Frontal cortex (tissue), 4 donors: ENCODE results near the gene STK32B. TPM values are rescaled to one million over a fixed set of nuclear protein-coding genes. Genes with fewer than 3 reads are reported as not detected.
A peak's percentile ranks its signal among the peaks of the same experiment; 100 is the strongest.

Experiments used
- DNase-seq, 2 donors: peaks; one replicate each; pipeline ENCODE4 v3.0.0; 2012; ENCODE audit warnings: low spot score in 2 of 2
- FAIRE-seq: peaks from 2 replicates; lab custom pipeline; 2012; peaks lifted over from hg19 to GRCh38; lab: Jason Lieb, UNC
- total RNA-seq: library from RNA; depleted of rRNA; stranded (reverse); fragments of >200 nt; gene quantifications from one replicate; pipeline ENCODE4 v1.2.3, GENCODE V29; 2014
- donor health status: control.
- donor health status: control.
- donor health status: control.

Gene STK32B
- total RNA-seq, 1 donor from 2014 or later = 57.5 TPM

- FAIRE-seq (no peak), DNase-seq (no peak)
Observed at GRCh38 chr4:5471206-5471605, 419.9 kb downstream of the STK32B start.

- no peak for DNase-seq
- no peak for FAIRE-seq
Observed at GRCh38 chr4:5471691-5472090, 420.4 kb downstream of the STK32B start.

GRCh38 chr4:5472160-5472591, 420.9 kb downstream of the STK32B start:
- DNase-seq (no peak), FAIRE-seq (no peak)

GRCh38 chr4:5473125-5473524, 421.8 kb downstream of the STK32B start:
- no peak for DNase-seq
- no peak for FAIRE-seq

- FAIRE-seq (no peak), DNase-seq (no peak)
Observed at GRCh38 chr4:5474756-5475155, 423.5 kb downstream of the STK32B start.

- FAIRE-seq (no peak), DNase-seq (no peak)
Observed at GRCh38 chr4:5477613-5478012, 426.3 kb downstream of the STK32B start.

- no peak for DNase-seq
- FAIRE-seq = no peak
Observed at GRCh38 chr4:5478169-5478568, 426.9 kb downstream of the STK32B start.

GRCh38 chr4:5478697-5479096, 427.4 kb downstream of the STK32B start:
- DNase-seq (no peak), FAIRE-seq (no peak)

- FAIRE-seq (no peak), DNase-seq (no peak)
Observed at GRCh38 chr4:5479518-5480060, 428.3 kb downstream of the STK32B start.

- DNase-seq (no peak), FAIRE-seq (no peak)
Observed at GRCh38 chr4:5488413-5488812, 437.1 kb downstream of the STK32B start.

- FAIRE-seq = peak; percentile 8
Observed at GRCh38 chr4:5489260-5489659, 438.0 kb downstream of the STK32B start.

GRCh38 chr4:5497489-5497888, 446.2 kb downstream of the STK32B start:
- FAIRE-seq (no peak), DNase-seq (no peak)

More at GRCh38 chr4:5489260-5489659, 438.0 kb downstream of the STK32B start:
- no peak for DNase-seq

GRCh38 chr4:5500165-5500564, 448.9 kb downstream of the STK32B start:
- no peak for DNase-seq
- no peak for FAIRE-seq

- no peak for FAIRE-seq
- no peak for DNase-seq
Observed at GRCh38 chr4:5503336-5503936, 452.2 kb downstream of the STK32B start.

- DNase-seq (no peak), FAIRE-seq (no peak)
Observed at GRCh38 chr4:5504486-5504885, 453.2 kb downstream of the STK32B start.

GRCh38 chr4:5510504-5510903, 459.2 kb downstream of the STK32B start:
- DNase-seq (no peak), FAIRE-seq (no peak)

GRCh38 chr4:5511791-5512190, 460.5 kb downstream of the STK32B start:
- DNase-seq (no peak), FAIRE-seq (no peak)

- DNase-seq (no peak), FAIRE-seq (no peak)
Observed at GRCh38 chr4:5515646-5516045, 464.4 kb downstream of the STK32B start.

- DNase-seq = no peak
- FAIRE-seq = no peak
Observed at GRCh38 chr4:5517372-5517771, 466.1 kb downstream of the STK32B start.

- FAIRE-seq (no peak), DNase-seq (no peak)
Observed at GRCh38 chr4:5524446-5525299, 473.4 kb downstream of the STK32B start.
